Osteoblast (primary cell): ENCODE data around the gene POLE. TPM values are rescaled to one million over a fixed set of nuclear protein-coding genes. Genes with fewer than 3 reads are reported as not detected.

Experiments used
- DNase-seq: peaks from one replicate; pipeline ENCODE4 v3.0.0; 2011; ENCODE audit warnings: low spot score, mixed read lengths; ENCODE audit not compliant: insufficient read length; ENCODE audit errors: missing footprints
- H2AFZ ChIP-seq: 2 replicates; pipeline ENCODE4 v1.6.0; 2011; ENCODE audit warnings: mild to moderate bottlenecking, low read length
- H3K27ac ChIP-seq: 2 replicates; pipeline ENCODE4 v1.5.1; 2011; ENCODE audit warnings: mild to moderate bottlenecking, low read depth, low read length, moderate library complexity
- H3K27me3 ChIP-seq: 2 replicates; pipeline ENCODE4 v1.6.0; 2012; ENCODE audit warnings: mild to moderate bottlenecking, control low read depth, inconsistent platforms, low read length, moderate library complexity; ENCODE audit not compliant: insufficient read depth
- H3K36me3 ChIP-seq: 2 replicates; pipeline ENCODE4 v1.5.1; 2011; ENCODE audit warnings: mild to moderate bottlenecking, low read length, control low read depth, moderate library complexity; ENCODE audit not compliant: insufficient read depth
- H3K4me1 ChIP-seq: 2 replicates; pipeline ENCODE4 v1.5.1; 2011; ENCODE audit warnings: mild to moderate bottlenecking, low read length, control low read depth, moderate library complexity; ENCODE audit not compliant: insufficient read depth
- H3K4me2 ChIP-seq: 2 replicates; pipeline ENCODE4 v1.6.0; 2011; ENCODE audit warnings: mild to moderate bottlenecking, low read length; ENCODE audit not compliant: insufficient read depth
- H3K4me3 ChIP-seq: fragments of 200-600 bp; sonication (generic); 3 replicates; pipeline ENCODE4 v1.5.1; 2012; ENCODE audit warnings: mild to moderate bottlenecking, low read length, inconsistent platforms; ENCODE audit not compliant: insufficient read depth
- H3K79me2 ChIP-seq: 2 replicates; pipeline ENCODE4 v1.6.0; 2012; ENCODE audit warnings: mild to moderate bottlenecking, low read length, control low read depth, inconsistent platforms; ENCODE audit not compliant: insufficient read depth
- H3K9me3 ChIP-seq: 2 replicates; pipeline ENCODE4 v1.5.1; 2011; ENCODE audit warnings: low read depth, low read length, control low read depth
- H4K20me1 ChIP-seq: 2 replicates; pipeline ENCODE4 v1.6.0; 2012; ENCODE audit warnings: mild to moderate bottlenecking, low read length, control low read depth; ENCODE audit not compliant: insufficient read depth
- CTCF ChIP-seq: IDR thresholded peaks from 2 replicates; pipeline ENCODE4 v1.5.1; 2011; ENCODE audit warnings: mild to moderate bottlenecking, low read depth, low read length, moderate library complexity; ENCODE audit errors: extremely low read depth
- total RNA-seq: library from RNA; depleted of rRNA; stranded (reverse); fragments of >200 nt; gene quantifications from 2 replicates; pipeline ENCODE4 v1.2.3, GENCODE V29; 2012

The POLE gene
- total RNA-seq, 1 donor, result 15.2 TPM

- Histone ChIP-seq H3K4me2 (no peak overlapping the region), H3K27ac (no peak overlapping the region), H3K4me1 (peaks cover 6% of the 10 kb centered on the region), H3K9me3 (no peaks in the 10 kb centered on the region), H4K20me1 (peaks cover 17% of the 10 kb centered on the region), H3K27me3 (no peaks in the 10 kb centered on the region), H3K4me3 (no peak overlapping the region), H2AFZ (no peak overlapping the region), H3K79me2 (peaks cover 49% of the 10 kb centered on the region), H3K36me3 (peaks cover 31% of the 10 kb centered on the region)
- DNase-seq, result peak; percentile 65
- TF ChIP-seq CTCF, result no peak
Measured at GRCh38 chr12:132716356-132716755, 29.2 kb upstream of the POLE start.

GRCh38 chr12:132715874-132716273, 28.7 kb upstream of the POLE start:
- Histone ChIP-seq H3K4me1 (peaks cover 6% of the 10 kb centered on the region), H3K4me3 (no peak overlapping the region), H3K36me3 (peaks cover 26% of the 10 kb centered on the region), H2AFZ (no peak overlapping the region), H3K27ac (no peak overlapping the region), H4K20me1 (peaks cover 14% of the 10 kb centered on the region), H3K27me3 (no peaks in the 10 kb centered on the region), H3K4me2 (no peak overlapping the region), H3K79me2 (peaks cover 50% of the 10 kb centered on the region), H3K9me3 (no peaks in the 10 kb centered on the region)
- no peak for DNase-seq
- no peak for TF ChIP-seq CTCF

GRCh38 chr12:132713123-132713522, 26.0 kb upstream of the POLE start:
- Histone ChIP-seq H3K4me2 (no peak overlapping the region), H4K20me1 (peaks cover 8% of the 10 kb centered on the region), H3K79me2 (peaks cover 54% of the 10 kb centered on the region), H3K4me3 (no peak overlapping the region), H3K36me3 (peaks cover 5% of the 10 kb centered on the region), H3K27me3 (no peaks in the 10 kb centered on the region), H2AFZ (no peak overlapping the region), H3K4me1 (peaks cover 11% of the 10 kb centered on the region), H3K27ac (no peak overlapping the region), H3K9me3 (no peaks in the 10 kb centered on the region)
- no peak for DNase-seq
- TF ChIP-seq CTCF, result no peak

- H3K27me3 ChIP-seq, result no peaks in the 10 kb centered on the region
- H3K4me3 ChIP-seq, result peak overlapping the region; percentile 96
- TF ChIP-seq CTCF, result no peak
- peaks cover 11% of the 10 kb centered on the region for H3K4me1 ChIP-seq
- peak overlapping the region; percentile 51 for H2AFZ ChIP-seq
- peaks cover 6% of the 10 kb centered on the region for H4K20me1 ChIP-seq
- no peaks in the 10 kb centered on the region for H3K9me3 ChIP-seq
- peak overlapping the region; percentile 78 for H3K4me2 ChIP-seq
- peak; percentile 91 for DNase-seq
- no peaks in the 10 kb centered on the region for H3K36me3 ChIP-seq
- H3K27ac ChIP-seq, result peak overlapping the region; percentile 33
- H3K79me2 ChIP-seq, result peaks cover 50% of the 10 kb centered on the region
Measured at GRCh38 chr12:132711080-132711843, 24.1 kb upstream of the POLE start.
